Mesothelial cell of epicardium (in vitro differentiated cells): Measurements from ENCODE around the gene PHF21B. TPM values are rescaled to one million over a fixed set of nuclear protein-coding genes. Genes with fewer than 3 reads are reported as not detected.

Source experiments
- DNase-seq, 2 experiments: peaks; one replicate each; pipeline ENCODE4 v3.0.0; 2021; ENCODE audit warnings: low spot score in 2 of 2; ENCODE audit not compliant: unreplicated experiment in 2 of 2
- H3K27ac Mint-ChIP-seq: 2 replicates; pipeline ENCODE4 v1.8.0; 2021; ENCODE audit warnings: mixed read lengths
- H3K27me3 Mint-ChIP-seq: 2 replicates; pipeline ENCODE4 v1.8.0; 2021; ENCODE audit warnings: low read depth, mixed read lengths
- H3K36me3 Mint-ChIP-seq: 2 replicates; pipeline ENCODE4 v1.8.0; 2021; ENCODE audit warnings: mixed read lengths
- H3K4me1 Mint-ChIP-seq: 2 replicates; pipeline ENCODE4 v1.8.0; 2021; ENCODE audit warnings: mixed read lengths
- H3K4me3 Mint-ChIP-seq: 2 replicates; pipeline ENCODE4 v1.8.0; 2021; ENCODE audit warnings: mild to moderate bottlenecking, moderate library complexity, mixed read lengths
- H3K9me3 Mint-ChIP-seq: 2 replicates; pipeline ENCODE4 v1.8.0; 2021; ENCODE audit warnings: mixed read lengths
- total RNA-seq: library from RNA; stranded (reverse); gene quantifications from 3 replicates; pipeline ENCODE4 v1.2.1, GENCODE V29; 2021
- TF ChIP-seq, protein P1 (sequence below): fragments of 200-600 bp; sonication (generic); IDR thresholded peaks from one replicate; pipeline ENCODE4 v1.5.0; 2021; ENCODE audit warnings: antibody characterized with exemption; ENCODE audit not compliant: unreplicated experiment

Gene PHF21B
- total RNA-seq, 1 donor from 2014 or later: 8.6 TPM

- Mint-ChIP-seq H3K27ac (no peak overlapping the region), H3K36me3 (peaks cover 43% of the 10 kb centered on the region), H3K4me1 (no peaks in the 10 kb centered on the region), H3K4me3 (no peak overlapping the region), H3K27me3 (no peaks in the 10 kb centered on the region), H3K9me3 (peaks cover 19% of the 10 kb centered on the region)
- TF ChIP-seq, protein P1, sequence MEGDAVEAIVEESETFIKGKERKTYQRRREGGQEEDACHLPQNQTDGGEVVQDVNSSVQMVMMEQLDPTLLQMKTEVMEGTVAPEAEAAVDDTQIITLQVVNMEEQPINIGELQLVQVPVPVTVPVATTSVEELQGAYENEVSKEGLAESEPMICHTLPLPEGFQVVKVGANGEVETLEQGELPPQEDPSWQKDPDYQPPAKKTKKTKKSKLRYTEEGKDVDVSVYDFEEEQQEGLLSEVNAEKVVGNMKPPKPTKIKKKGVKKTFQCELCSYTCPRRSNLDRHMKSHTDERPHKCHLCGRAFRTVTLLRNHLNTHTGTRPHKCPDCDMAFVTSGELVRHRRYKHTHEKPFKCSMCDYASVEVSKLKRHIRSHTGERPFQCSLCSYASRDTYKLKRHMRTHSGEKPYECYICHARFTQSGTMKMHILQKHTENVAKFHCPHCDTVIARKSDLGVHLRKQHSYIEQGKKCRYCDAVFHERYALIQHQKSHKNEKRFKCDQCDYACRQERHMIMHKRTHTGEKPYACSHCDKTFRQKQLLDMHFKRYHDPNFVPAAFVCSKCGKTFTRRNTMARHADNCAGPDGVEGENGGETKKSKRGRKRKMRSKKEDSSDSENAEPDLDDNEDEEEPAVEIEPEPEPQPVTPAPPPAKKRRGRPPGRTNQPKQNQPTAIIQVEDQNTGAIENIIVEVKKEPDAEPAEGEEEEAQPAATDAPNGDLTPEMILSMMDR: no peak
- no peak for DNase-seq
These were observed 171.3 kb downstream of the PHF21B start for GRCh38 chr22:44838316-44839016.

- TF ChIP-seq, protein P1: no peak
- Mint-ChIP-seq H3K27ac (no peak overlapping the region), H3K9me3 (peaks cover 28% of the 10 kb centered on the region)
These were observed 172.3 kb downstream of the PHF21B start for GRCh38 chr22:44837481-44837880.

GRCh38 chr22:44834065-44834464 lies 175.7 kb downstream of the PHF21B start:
- Mint-ChIP-seq H3K9me3 (peaks cover 39% of the 10 kb centered on the region), H3K4me3 (no peak overlapping the region), H3K36me3 (peaks cover 54% of the 10 kb centered on the region), H3K27me3 (no peaks in the 10 kb centered on the region), H3K4me1 (no peaks in the 10 kb centered on the region), H3K27ac (no peak overlapping the region)
- DNase-seq: no peak
- TF ChIP-seq, protein P1: no peak

More at GRCh38 chr22:44837481-44837880, 172.3 kb downstream of the PHF21B start:
- Mint-ChIP-seq H3K36me3 (peaks cover 47% of the 10 kb centered on the region), H3K4me3 (no peak overlapping the region), H3K4me1 (no peaks in the 10 kb centered on the region), H3K27me3 (no peaks in the 10 kb centered on the region)
- DNase-seq: no peak

GRCh38 chr22:44831885-44832284 lies 177.9 kb downstream of the PHF21B start:
- H3K36me3 Mint-ChIP-seq: peaks cover 64% of the 10 kb centered on the region
- TF ChIP-seq, protein P1: no peak
- H3K4me3 Mint-ChIP-seq: no peak overlapping the region
- no peaks in the 10 kb centered on the region for H3K4me1 Mint-ChIP-seq
- no peak for DNase-seq
- H3K27ac Mint-ChIP-seq: no peak overlapping the region
- peaks cover 39% of the 10 kb centered on the region for H3K9me3 Mint-ChIP-seq
- H3K27me3 Mint-ChIP-seq: no peaks in the 10 kb centered on the region

Other genes with a start within 250 kb of the PHF21B start
- 45.8 to 54.6 TPM (median 52.9 TPM) in 3 replicates for gene NUP50, start 153.9 kb upstream of the PHF21B start, total RNA-seq
- 31.1 to 32.1 TPM (median 31.4 TPM) in 3 replicates for gene KIAA0930, start 230.9 kb upstream of the PHF21B start, total RNA-seq